Keratinocyte (primary cell): Measurements from ENCODE around the gene MT3. TPM values are rescaled to one million over a fixed set of nuclear protein-coding genes. Genes with fewer than 3 reads are reported as not detected.
"Not testable (repeated sequence)": the region's sequence is repeated elsewhere in the genome, so short reads cannot be mapped to it uniquely, and the experiment has no call there.

Experiments
- DNase-seq: peaks from one replicate; pipeline ENCODE4 v3.0.0-alpha.2; 2011; ENCODE audit warnings: low read depth, missing footprints, low spot score
- FAIRE-seq: peaks from 2 replicates; lab custom pipeline; 2011; peaks lifted over from hg19 to GRCh38; lab: Jason Lieb, UNC
- H2AFZ ChIP-seq: 2 replicates; pipeline ENCODE4 v1.6.0; 2012; ENCODE audit warnings: low read length, control low read depth, inconsistent platforms; ENCODE audit not compliant: control insufficient read depth
- H3K27ac ChIP-seq: 2 replicates; pipeline ENCODE4 v1.5.1; 2011; ENCODE audit warnings: low read length; ENCODE audit not compliant: control insufficient read depth, insufficient read depth
- H3K27me3 ChIP-seq: 3 replicates; pipeline ENCODE4 v1.6.0; 2011; ENCODE audit warnings: low read length; ENCODE audit not compliant: control insufficient read depth, insufficient read depth; ENCODE audit errors: extremely low read depth
- H3K36me3 ChIP-seq, 2 experiments: 2 replicates in 1 of 2; 3 replicates in 1 of 2; pipeline ENCODE4 v1.5.1; 2011; ENCODE audit warnings: low read length in 2 of 2, mild to moderate bottlenecking in 1 of 2; ENCODE audit not compliant: control insufficient read depth in 2 of 2, insufficient read depth in 2 of 2; ENCODE audit errors: extremely low read depth in 1 of 2
- H3K4me1 ChIP-seq: 3 replicates; pipeline ENCODE4 v1.5.1; 2011; ENCODE audit warnings: low read length; ENCODE audit not compliant: control insufficient read depth, insufficient read depth; ENCODE audit errors: extremely low read depth
- H3K4me2 ChIP-seq: 3 replicates; pipeline ENCODE4 v1.6.0; 2011; ENCODE audit warnings: low read depth, low read length; ENCODE audit not compliant: control insufficient read depth, insufficient read depth; ENCODE audit errors: extremely low read depth
- H3K4me3 ChIP-seq, 3 experiments: fragments of 200-600 bp in 1 of 3; sonication (generic) in 1 of 3; 2 replicates in 2 of 3; 3 replicates in 1 of 3; pipeline ENCODE4 v1.5.1; 2011 to 2016; ENCODE audit warnings: low read length in 3 of 3, mild to moderate bottlenecking in 3 of 3, control low read depth in 2 of 3, inconsistent platforms in 1 of 3, low read depth in 1 of 3, mixed read lengths in 1 of 3, mixed run types in 1 of 3, moderate library complexity in 1 of 3; ENCODE audit not compliant: control insufficient read depth in 2 of 3, insufficient read depth in 2 of 3; ENCODE audit errors: extremely low read depth in 1 of 3
- H3K79me2 ChIP-seq: 2 replicates; pipeline ENCODE4 v1.6.0; 2012; ENCODE audit warnings: low read length; ENCODE audit not compliant: control insufficient read depth, insufficient read depth
- H3K9ac ChIP-seq: 3 replicates; pipeline ENCODE4 v1.6.0; 2011; ENCODE audit warnings: low read length; ENCODE audit not compliant: control insufficient read depth, insufficient read depth; ENCODE audit errors: extremely low read depth
- H3K9me1 ChIP-seq: 3 replicates; pipeline ENCODE4 v1.6.0; 2011; ENCODE audit warnings: low read length; ENCODE audit not compliant: control insufficient read depth, insufficient read depth; ENCODE audit errors: extremely low read depth
- H3K9me3 ChIP-seq: 2 replicates; pipeline ENCODE4 v1.5.1; 2012; ENCODE audit warnings: low read depth, low read length; ENCODE audit not compliant: control insufficient read depth
- H4K20me1 ChIP-seq: 3 replicates; pipeline ENCODE4 v1.6.0; 2011; ENCODE audit warnings: low read length; ENCODE audit not compliant: control insufficient read depth, insufficient read depth; ENCODE audit errors: extremely low read depth
- EZH2 ChIP-seq: IDR thresholded peaks from one replicate; pipeline ENCODE4 v1.6.1; 2012; ENCODE audit warnings: inconsistent platforms, mild to moderate bottlenecking, low read length, moderate library complexity
- dilution Hi-C: fragments of 300-500 bp; cut with MboI; formaldehyde crosslinking; loops from one replicate; pipeline ENCODE4 v1.7.0; 2020; ENCODE audit warnings: low sequenced_read_pairs; ENCODE audit not compliant: extremely low pct_ligation_motif_present
- polyA plus RNA-seq, 5 experiments: library from polyadenylated mRNA; depleted of rRNA in 3 of 5; stranded (reverse) in 3 of 5; stranded (forward) in 1 of 5; unstranded in 1 of 5; fragments of >200 nt; gene quantifications; 1 replicate in 1 of 5; 2 replicates in 3 of 5; 3 replicates in 1 of 5; pipeline versions ENCODE4 v1.2.1 to v1.2.3, GENCODE V29; 2011 to 2012; ENCODE audit warnings: missing spikeins in 2 of 5, low read depth in 1 of 5, low replicate concordance in 1 of 5
- TF ChIP-seq, protein P1 (sequence below), 3 experiments: IDR thresholded peaks in 1 of 3; conservative IDR thresholded peaks in 1 of 3; optimal IDR thresholded peaks in 1 of 3; 2 replicates in 2 of 3; 3 replicates in 1 of 3; pipeline versions ENCODE3 to v1.5.1; 2011; ENCODE audit warnings: low read length in 3 of 3, mild to moderate bottlenecking in 3 of 3, moderate library complexity in 2 of 3, control low read depth in 1 of 3, inconsistent platforms in 1 of 3; ENCODE audit not compliant: insufficient read depth in 2 of 3; ENCODE audit errors: extremely low read depth in 1 of 3

The MT3 gene
- polyA plus RNA-seq, 1 donor (not counting 4 experiments of a cell fraction or from before 2014, with no cell fraction given): not detected

DNA sequence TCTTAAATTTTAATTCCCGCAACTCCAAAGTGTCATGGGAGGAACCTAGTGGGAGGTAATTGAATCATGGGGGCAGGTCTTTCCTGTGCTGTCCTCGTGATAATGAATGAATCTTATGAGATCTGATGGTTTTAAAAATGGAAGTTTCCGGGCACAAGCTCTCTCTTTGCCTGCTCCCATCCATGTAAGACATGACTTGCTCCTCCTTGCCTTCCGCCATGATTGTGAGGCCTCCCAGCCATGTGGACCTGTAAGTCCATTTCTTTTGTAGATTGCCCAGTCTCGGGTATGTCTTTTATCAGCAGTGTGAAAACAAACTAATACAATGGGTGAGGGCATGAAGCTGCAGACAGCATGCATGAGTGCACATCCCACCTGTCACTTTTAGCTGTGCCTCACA, 33.9 kb downstream of the MT3 start:
- H3K79me2 ChIP-seq, H3K9me3 ChIP-seq, H3K4me1 ChIP-seq, H2AFZ ChIP-seq, H3K4me2 ChIP-seq, H4K20me1 ChIP-seq, H3K27ac ChIP-seq, DNase-seq, H3K36me3 ChIP-seq, H3K27me3 ChIP-seq, dilution Hi-C loops, H3K4me3 ChIP-seq, FAIRE-seq, H3K9ac ChIP-seq, H3K9me1 ChIP-seq: not testable (repeated sequence)

DNA sequence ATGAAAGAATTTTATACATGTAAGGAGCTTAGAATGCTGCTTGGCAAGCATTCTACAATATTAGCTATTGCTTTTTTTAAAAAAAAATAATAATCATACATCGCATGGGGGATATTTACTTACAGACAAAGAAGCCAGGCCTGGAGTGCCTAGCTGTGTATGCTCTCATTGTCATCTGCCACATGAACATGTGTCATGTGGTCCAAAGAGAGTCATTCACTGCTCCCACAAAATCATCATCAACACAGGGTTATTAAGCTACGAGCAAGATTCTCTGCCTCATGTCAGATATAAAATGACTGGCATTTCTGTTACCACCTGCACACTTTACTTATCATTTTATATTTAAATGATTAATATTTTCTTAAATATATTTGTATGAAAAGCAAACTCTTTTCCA, 34.3 kb downstream of the MT3 start:
- Histone ChIP-seq H3K27ac (no peak overlapping the region), H3K9me1 (no peaks in the 10 kb centered on the region), H3K9me3 (no peaks in the 10 kb centered on the region), H3K4me2 (no peak overlapping the region), H3K36me3 (no peaks in the 10 kb centered on the region), H4K20me1 (peaks cover 3% of the 10 kb centered on the region), H2AFZ (no peak overlapping the region), H3K4me1 (peaks cover 10% of the 10 kb centered on the region), H3K27me3 (no peaks in the 10 kb centered on the region), H3K79me2 (peaks cover 9% of the 10 kb centered on the region), H3K9ac (no peak overlapping the region), H3K4me3 (no peak overlapping the region)
- FAIRE-seq (no peak), DNase-seq (no peak)
- dilution Hi-C loops: no loop called here
- no peak for TF ChIP-seq EZH2
- TF ChIP-seq, protein P1, sequence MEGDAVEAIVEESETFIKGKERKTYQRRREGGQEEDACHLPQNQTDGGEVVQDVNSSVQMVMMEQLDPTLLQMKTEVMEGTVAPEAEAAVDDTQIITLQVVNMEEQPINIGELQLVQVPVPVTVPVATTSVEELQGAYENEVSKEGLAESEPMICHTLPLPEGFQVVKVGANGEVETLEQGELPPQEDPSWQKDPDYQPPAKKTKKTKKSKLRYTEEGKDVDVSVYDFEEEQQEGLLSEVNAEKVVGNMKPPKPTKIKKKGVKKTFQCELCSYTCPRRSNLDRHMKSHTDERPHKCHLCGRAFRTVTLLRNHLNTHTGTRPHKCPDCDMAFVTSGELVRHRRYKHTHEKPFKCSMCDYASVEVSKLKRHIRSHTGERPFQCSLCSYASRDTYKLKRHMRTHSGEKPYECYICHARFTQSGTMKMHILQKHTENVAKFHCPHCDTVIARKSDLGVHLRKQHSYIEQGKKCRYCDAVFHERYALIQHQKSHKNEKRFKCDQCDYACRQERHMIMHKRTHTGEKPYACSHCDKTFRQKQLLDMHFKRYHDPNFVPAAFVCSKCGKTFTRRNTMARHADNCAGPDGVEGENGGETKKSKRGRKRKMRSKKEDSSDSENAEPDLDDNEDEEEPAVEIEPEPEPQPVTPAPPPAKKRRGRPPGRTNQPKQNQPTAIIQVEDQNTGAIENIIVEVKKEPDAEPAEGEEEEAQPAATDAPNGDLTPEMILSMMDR (optimal IDR thresholded peaks at IDR 0.05 in 1 of 3, IDR thresholded peaks at IDR 0.05 in 1 of 3, conservative IDR thresholded peaks at IDR 0.05 in 1 of 3; ENCODE audit: extremely low read depth in 1 of 3, insufficient read depth in 2 of 3, low read length in 3 of 3): no peak
